Measurements from ENCODE around the gene ATP5F1D. TPM values are rescaled to one million over a fixed set of nuclear protein-coding genes. Genes with fewer than 3 reads are reported as not detected.
"Not testable (repeated sequence)": the region's sequence is repeated elsewhere in the genome, so short reads cannot be mapped to it uniquely, and the experiment has no call there.

Gene ATP5F1D
- 181 and 213 TPM in 2 replicates for total RNA-seq

DNA sequence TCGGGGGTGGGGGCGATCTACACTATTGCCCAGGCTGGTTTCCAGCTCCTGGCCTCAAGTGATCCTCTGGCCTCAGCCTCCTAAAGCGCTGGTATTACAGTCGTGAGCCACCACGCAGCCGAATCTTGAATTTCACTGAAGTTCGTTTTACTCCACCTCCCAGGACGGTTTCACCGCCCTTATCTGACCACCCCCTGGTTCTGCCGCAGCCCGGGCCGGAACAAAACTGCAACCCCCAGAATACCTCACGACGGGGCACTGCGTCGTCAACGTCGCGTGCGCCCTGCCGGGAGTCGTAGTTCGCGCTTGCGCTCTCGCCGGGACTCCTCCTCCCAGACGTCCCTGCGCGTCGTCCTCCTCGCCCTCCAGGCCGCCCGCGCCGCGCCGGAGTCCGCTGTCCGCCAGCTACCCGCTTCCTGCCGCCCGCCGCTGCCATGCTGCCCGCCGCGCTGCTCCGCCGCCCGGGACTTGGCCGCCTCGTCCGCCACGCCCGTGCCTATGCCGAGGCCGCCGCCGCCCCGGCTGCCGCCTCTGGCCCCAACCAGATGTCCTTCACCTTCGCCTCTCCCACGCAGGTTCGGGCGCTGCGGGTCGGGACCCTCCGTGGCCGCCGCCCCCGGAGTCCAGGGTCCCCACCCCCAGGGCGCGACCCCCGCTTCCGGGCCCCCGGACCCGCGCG is at the start of gene ATP5F1D:
ATP5F1D (plus strand) TSS at position 335 of the 679 bp plus-strand sequence; CDS start at position 435, 100 bp downstream.
- intact Hi-C loops (cut with micrococcal nuclease): loop anchor here (2.0 to 5.0 kb wide), 3 partner anchors 109 to 445 kb away; partner anchors contain the start of genes POLR2E and PTBP1

- intact Hi-C loops (cut with micrococcal nuclease): no loop called here
These were observed 42.0 kb upstream of the ATP5F1D start for GRCh38 chr19:1199531-1199930.

DNA sequence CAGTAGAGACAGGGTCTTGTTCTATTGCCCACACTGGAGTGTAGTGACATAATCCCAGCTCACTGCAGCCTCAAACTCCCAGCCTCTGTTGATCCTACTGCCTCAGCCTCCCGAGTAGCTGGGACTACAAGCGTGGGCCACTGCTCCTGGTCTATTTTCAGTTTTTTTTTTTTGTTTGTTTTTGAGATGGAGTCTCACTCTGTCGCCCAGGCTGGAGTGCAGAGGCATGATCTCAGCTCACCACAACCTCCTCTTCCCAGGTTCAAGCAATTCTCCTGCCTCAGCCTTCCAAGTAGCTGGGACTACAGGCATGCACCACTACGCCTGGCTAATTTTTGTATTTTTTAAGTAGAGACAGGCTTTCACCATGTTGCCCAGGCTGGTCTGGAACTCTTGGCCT is 40.9 kb upstream of the ATP5F1D start:
- intact Hi-C loops (cut with micrococcal nuclease): not testable (repeated sequence)

DNA sequence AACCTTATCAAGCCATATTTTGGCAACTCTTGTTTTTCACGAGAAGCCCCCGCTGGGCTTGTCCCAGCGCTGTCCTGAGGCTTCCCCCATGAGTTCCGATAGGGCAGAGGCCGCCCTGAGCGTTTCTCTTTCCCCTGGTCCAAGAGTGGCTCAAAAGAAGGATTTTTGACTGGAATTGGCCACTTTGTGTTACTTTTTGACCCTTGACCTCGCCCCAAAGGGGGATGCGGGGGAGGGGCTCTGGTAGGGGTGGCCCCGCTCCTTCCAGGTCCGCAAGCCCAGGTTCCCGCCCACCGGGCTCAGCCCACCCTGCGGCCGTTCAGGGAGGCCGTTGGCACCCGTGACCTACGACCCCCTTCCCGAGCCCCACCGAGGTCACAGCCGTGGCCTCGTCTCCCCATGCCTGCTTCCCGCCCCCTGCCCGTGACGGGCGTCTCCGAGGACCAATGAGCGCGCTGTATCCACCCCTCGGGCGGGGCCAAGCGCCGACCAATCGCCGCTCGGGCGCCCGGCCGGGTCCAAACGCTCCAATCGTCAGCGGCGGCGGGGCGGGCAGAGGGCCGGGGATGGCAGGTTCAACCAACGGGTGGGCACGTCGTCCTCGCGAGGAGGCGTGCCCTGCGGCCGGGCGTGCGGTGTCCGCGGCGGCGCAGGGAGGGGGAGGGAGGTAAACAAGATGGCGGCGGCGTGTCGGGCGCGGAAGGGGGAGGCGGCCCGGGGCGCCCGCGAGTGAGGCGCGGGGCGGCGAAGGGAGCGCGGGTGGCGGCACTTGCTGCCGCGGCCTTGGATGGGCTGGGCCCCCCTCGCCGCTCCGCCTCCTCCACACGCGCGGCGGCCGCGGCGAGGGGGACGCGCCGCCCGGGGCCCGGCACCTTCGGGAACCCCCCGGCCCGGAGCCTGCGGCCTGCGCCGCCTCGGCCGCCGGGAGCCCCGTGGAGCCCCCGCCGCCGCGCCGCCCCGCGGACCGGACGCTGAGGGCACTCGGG is 36.1 kb upstream of the ATP5F1D start, which contains the start of gene STK11:
STK11 (plus strand) TSS at position 665 of the 986 bp plus-strand sequence. CDS start 1,136 bp downstream, outside the sequence.
- intact Hi-C loops (cut with micrococcal nuclease): loop anchor here (1.0 kb wide), 1 partner anchor 184 kb away; the partner anchor contains the start of genes RNU6-2 and TMEM259

DNA sequence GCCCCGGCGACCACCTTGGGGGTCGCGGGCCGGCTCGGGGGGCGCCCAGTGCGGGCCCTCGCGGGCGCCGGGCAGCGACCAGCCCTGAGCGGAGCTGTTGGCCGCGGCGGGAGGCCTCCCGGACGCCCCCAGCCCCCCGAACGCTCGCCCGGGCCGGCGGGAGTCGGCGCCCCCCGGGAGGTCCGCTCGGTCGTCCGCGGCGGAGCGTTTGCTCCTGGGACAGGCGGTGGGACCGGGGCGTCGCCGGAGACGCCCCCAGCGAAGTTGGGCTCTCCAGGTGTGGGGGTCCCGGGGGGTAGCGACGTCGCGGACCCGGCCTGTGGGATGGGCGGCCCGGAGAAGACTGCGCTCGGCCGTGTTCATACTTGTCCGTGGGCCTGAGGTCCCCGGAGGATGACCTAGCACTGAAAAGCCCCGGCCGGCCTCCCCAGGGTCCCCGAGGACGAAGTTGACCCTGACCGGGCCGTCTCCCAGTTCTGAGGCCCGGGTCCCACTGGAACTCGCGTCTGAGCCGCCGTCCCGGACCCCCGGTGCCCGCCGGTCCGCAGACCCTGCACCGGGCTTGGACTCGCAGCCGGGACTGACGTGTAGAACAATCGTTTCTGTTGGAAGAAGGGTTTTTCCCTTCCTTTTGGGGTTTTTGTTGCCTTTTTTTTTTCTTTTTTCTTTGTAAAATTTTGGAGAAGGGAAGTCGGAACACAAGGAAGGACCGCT is 35.2 kb upstream of the ATP5F1D start:
- intact Hi-C loops (cut with micrococcal nuclease): no loop called here

DNA sequence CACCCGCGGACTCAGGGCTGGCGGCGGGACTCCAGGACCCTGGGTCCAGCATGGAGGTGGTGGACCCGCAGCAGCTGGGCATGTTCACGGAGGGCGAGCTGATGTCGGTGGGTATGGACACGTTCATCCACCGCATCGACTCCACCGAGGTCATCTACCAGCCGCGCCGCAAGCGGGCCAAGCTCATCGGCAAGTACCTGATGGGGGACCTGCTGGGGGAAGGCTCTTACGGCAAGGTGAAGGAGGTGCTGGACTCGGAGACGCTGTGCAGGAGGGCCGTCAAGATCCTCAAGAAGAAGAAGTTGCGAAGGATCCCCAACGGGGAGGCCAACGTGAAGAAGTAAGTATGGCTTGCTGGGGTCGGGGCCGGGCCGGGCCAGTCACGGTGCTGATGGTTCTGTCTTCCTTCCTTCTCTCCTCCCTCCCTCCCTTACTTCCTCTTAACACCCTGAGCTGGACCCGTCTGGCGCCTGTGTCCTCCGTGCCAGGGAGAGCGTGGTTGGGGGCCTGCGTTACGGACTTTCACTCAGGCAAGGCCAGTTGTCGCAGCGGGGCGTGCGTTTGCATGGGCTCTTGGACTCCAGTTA is 34.6 kb upstream of the ATP5F1D start:
- intact Hi-C loops (cut with micrococcal nuclease): no loop called here

GRCh38 chr19:1208830-1209229 is 32.7 kb upstream of the ATP5F1D start:
- intact Hi-C loops (cut with micrococcal nuclease): not testable (repeated sequence)

GRCh38 chr19:1210227-1210538 is 31.4 kb upstream of the ATP5F1D start:
- intact Hi-C loops (cut with micrococcal nuclease): no loop called here

GRCh38 chr19:1211494-1212234 is 29.9 kb upstream of the ATP5F1D start:
- intact Hi-C loops (cut with micrococcal nuclease): no loop called here

- intact Hi-C loops (cut with micrococcal nuclease): no loop called here
These were observed 27.9 kb upstream of the ATP5F1D start for GRCh38 chr19:1213391-1214286.

DNA sequence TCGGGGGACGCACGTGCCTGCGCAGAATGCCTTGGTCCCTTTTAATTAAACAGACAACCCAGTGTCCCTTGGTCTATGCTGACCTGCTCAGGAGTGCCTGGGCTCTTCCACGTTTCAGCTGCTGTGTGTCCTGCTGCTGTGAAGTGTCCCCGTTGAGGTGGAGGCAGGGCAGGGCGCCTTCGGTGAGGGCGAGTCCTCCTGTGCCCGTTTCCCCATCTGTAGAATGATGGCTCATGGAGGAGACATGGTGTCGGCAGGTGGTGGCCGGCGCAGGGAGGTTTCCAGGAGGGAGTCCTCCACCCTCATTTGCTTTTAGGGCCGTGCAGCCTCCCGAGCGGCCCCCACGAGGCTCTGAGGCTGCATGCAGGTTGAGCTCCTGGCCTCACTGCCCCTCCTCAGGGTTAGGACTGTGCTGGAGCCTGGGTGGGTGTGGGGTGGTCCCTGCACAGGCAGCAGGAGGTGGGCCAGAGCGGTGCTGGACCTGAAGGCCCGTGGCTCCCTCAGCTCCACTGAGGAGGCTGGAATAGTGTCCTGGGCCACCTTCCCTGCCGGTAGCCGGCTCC is 27.2 kb upstream of the ATP5F1D start:
- intact Hi-C loops (cut with micrococcal nuclease): no loop called here

GRCh38 chr19:1214862-1215731 is 26.5 kb upstream of the ATP5F1D start:
- intact Hi-C loops (cut with micrococcal nuclease): no loop called here

- intact Hi-C loops (cut with micrococcal nuclease): no loop called here
These were observed 24.8 kb upstream of the ATP5F1D start for GRCh38 chr19:1216756-1217155.

GRCh38 chr19:1217366-1217765 is 24.2 kb upstream of the ATP5F1D start:
- intact Hi-C loops (cut with micrococcal nuclease): no loop called here

GRCh38 chr19:1218751-1219567 is 22.6 kb upstream of the ATP5F1D start:
- intact Hi-C loops (cut with micrococcal nuclease): no loop called here

- intact Hi-C loops (cut with micrococcal nuclease): no loop called here
These were observed 21.6 kb upstream of the ATP5F1D start for GRCh38 chr19:1219786-1220476.

All from T-helper 2 cell treated with Interferon-gamma antibody and Interleukin-4, amounts not matched to agents 100 ng/mL and 5 ng/mL, for 36 hours (primary cell).